Left ventricle myocardium inferior (tissue), 1 donor: Measurements from ENCODE around the gene RAP2A. TPM values are rescaled to one million over a fixed set of nuclear protein-coding genes. Genes with fewer than 3 reads are reported as not detected.

Experiments
- total RNA-seq: library from RNA; stranded (reverse); fragmentation: NEBNext Ultra II Directional; extraction: Animal tissue kit (Norgen Biotek cat#: 25700); gene quantifications from one replicate; pipeline ENCODE4 v1.2.1, GENCODE V29; 2021
- donor health status: DM: no; HTN: yes; CAD: no; lungs with severe emphysema.

Gene RAP2A
- total RNA-seq, 1 donor from 2014 or later, result 15.1 TPM

Other genes with a start within 250 kb of the RAP2A start
- gene MBNL2, start 211.8 kb upstream of the RAP2A start, total RNA-seq, result 76.5 TPM